H1 (cell line): Measurements from ENCODE around the gene BICDL1. TPM values are rescaled to one million over a fixed set of nuclear protein-coding genes. Genes with fewer than 3 reads are reported as not detected.

Experiments
- EZH2 ChIP-seq: fragments of 200-600 bp; sonication (generic); IDR thresholded peaks from 2 replicates; pipeline ENCODE4 v1.7.1; 2012; ENCODE audit warnings: low read depth, mild to moderate bottlenecking, moderate library complexity, low read length, inconsistent platforms; ENCODE audit not compliant: severe bottlenecking
- GABPA ChIP-seq: IDR thresholded peaks from 2 replicates; pipeline ENCODE4 v1.6.1; 2011; ENCODE audit warnings: mild to moderate bottlenecking, low read length, moderate library complexity, borderline replicate concordance; ENCODE audit not compliant: insufficient read depth
- JUND ChIP-seq: IDR thresholded peaks from 2 replicates; pipeline ENCODE4 v1.6.1; 2011; ENCODE audit warnings: mild to moderate bottlenecking, improper control_type of control experiment, low read length
- POU5F1 ChIP-seq: IDR thresholded peaks from 2 replicates; pipeline ENCODE4 v1.6.1; 2011; ENCODE audit warnings: low read depth, mild to moderate bottlenecking, low read length, moderate library complexity
- RFX5 ChIP-seq: IDR thresholded peaks from 2 replicates; pipeline ENCODE4 v1.6.1; 2011; ENCODE audit warnings: low read depth, low read length, improper control_type of control experiment, borderline replicate concordance
- RNF2 ChIP-seq: fragments of 200-900, 300-1000 bp; sonication (generic); IDR thresholded peaks from 2 replicates; pipeline ENCODE4 v1.7.1; 2016; ENCODE audit warnings: borderline replicate concordance, low read depth, mild to moderate bottlenecking, antibody characterized with exemption, low read length; ENCODE audit not compliant: poor library complexity, severe bottlenecking; ENCODE audit errors: missing control alignments
- SRF ChIP-seq: IDR thresholded peaks from 2 replicates; pipeline ENCODE4 v1.6.1; 2011; ENCODE audit warnings: mild to moderate bottlenecking, low read depth, low read length, moderate library complexity
- polyA plus RNA-seq, 7 experiments: library from polyadenylated mRNA; depleted of rRNA in 3 of 7; stranded (reverse) in 5 of 7; unstranded in 2 of 7; fragments of >200 nt in 5 of 7; fragments of 200-250 nt in 2 of 7; gene quantifications; 1 replicate in 5 of 7; 2 replicates in 1 of 7; 4 replicates in 1 of 7; pipeline versions ENCODE4 v1.2.1 to v1.2.3, GENCODE V29; 2011 to 2013; ENCODE audit warnings: missing spikeins in 2 of 7, mixed read lengths in 2 of 7
- total RNA-seq: library from RNA; stranded (reverse); fragmentation: NEBNext Ultra II Directional; extraction: Animal tissue kit (Norgen Biotek cat#: 25700); gene quantifications from 2 replicates; pipeline ENCODE4 v1.2.1, GENCODE V29; 2021

Gene BICDL1
- total and polyA plus RNA-seq, 2 of the 8 experiments (the other 6 are each of a cell fraction or from before 2014, with no cell fraction given): 17.2 to 25.9 TPM

- TF ChIP-seq GABPA (no peak), POU5F1 (no peak), RFX5 (no peak), JUND (no peak), SRF (no peak), RNF2 (no peak), EZH2 (no peak)
These were observed 101.7 kb downstream of the BICDL1 start (continued) for GRCh38 chr12:120090626-120091295.
